HG02642 (cell line): Measurements from ENCODE around the gene TMEM141.

Experiments used
- ATAC-seq: cut with Tn5 transposase; IDR thresholded peaks from one replicate; pipeline ENCODE4 v1.9.1; 2021; ENCODE audit warnings: mild to moderate bottlenecking; ENCODE audit not compliant: unreplicated experiment, poor library complexity

The TMEM141 gene

GRCh38 chr9:136842380-136842948 lies 51.3 kb downstream of the TMEM141 start, which contains the start of gene AJM1:
AJM1 (plus strand) TSS chr9:136842478; CDS start chr9:136844415, 1,937 bp downstream.
- peak; percentile 66 for ATAC-seq
